ENCODE data around the gene POU6F2.

POU6F2 gene

DNA sequence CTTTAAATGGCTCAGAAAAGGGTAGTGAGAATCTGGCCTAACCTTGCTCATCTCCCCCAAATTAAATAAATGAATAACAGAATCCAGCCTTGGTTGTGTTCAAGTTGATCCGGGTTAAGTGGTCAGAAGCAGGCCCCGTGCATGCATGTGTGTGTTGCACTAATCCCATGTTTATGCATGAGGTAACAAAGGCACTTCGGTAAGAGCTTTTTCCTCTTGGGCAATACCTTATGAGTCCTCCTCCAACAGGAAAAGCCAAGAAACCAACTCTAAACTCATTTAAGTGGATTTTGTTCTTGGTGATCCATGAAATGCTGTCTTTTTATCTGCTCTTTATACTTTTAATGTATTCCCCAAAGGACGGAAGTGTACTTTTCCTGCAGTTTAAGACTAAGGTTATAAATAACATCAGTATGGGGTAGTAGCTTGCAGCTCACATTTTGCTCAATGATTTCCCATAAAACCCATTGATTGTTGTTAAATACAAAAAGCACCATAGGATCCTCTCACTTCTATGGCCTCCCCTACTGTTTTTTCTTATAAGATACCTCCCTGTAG lies 483.6 kb downstream of the POU6F2 start:
- no peak for DNase-seq

DNA sequence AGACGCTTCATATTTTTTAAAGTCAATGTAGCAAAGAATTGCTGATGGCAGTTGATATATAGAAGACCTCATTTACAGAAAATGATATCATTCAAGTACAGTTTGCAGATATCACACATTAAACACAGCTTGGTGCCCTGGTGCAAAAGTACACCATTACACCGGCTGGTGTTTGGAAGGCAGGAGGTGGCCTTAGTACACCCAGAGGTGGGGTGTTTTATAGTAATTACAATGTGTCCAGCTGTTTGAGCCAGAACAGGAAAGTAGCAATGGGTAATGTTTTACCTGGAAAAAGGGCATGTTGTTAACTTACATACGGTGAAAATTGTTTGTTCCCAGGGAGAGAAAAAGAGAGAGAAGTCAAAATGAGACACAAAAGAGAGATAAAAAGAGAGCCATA lies 485.5 kb downstream of the POU6F2 start:
- DNase-seq = no peak

DNA sequence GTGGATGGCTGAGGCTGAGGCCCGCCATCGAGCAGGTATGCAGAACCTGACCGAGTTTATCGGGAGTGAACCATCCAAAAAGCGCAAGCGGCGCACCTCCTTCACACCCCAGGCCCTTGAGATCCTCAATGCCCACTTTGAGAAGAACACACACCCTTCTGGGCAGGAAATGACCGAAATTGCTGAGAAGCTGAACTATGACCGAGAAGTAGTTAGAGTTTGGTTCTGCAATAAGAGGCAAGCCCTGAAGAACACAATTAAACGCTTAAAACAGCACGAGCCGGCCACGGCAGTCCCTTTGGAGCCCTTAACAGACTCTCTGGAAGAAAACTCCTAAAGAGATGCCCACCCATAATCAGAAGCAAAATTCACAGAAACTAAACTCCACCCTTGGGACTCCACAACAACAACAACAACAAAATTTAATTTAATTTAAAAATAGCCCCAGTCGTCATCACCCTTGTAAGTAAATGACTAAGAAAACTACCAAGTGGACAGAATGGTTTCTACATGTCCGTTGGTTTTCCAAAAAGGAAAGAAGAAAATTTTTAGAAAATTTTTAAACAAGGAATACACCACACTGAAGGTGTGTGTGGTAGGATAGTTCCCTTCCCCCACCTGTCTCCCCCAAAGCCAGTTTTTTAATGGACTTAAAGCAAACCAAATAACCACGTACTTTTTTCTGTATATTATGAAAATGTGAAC lies 486.8 kb downstream of the POU6F2 start:
- DNase-seq = no peak

GRCh38 chr7:39465055-39465929 lies 487.6 kb downstream of the POU6F2 start:
- DNase-seq = peak; percentile 82

GRCh38 chr7:39468261-39468660 lies 490.6 kb downstream of the POU6F2 start:
- DNase-seq = no peak

DNA sequence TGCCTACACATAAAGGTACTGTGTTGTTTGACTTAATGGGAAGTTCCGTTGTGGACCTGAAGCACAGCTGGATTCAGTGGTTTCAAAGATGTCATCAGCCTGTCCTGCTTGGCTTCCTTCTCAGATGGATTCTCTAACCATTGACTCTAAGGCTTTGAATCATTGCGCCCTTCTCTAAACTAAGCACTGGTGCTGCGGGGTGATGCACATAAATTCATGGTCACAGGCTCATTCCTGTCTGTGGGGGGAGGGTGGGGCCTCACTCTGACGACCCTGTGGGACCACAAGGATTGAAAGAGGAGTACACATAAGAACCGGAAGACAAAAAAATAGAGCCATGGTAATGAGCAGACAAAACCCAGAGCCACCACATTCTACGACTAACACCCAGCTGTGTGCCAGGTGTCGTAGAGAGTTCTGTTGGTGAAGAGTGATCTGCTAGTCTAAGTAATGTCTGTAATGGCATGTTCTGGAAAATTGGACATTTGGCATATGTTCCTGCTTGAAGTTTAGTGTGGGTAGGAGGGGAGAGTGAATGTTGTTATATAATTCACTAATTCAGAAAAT lies 491.2 kb downstream of the POU6F2 start:
- DNase-seq = no peak

DNA sequence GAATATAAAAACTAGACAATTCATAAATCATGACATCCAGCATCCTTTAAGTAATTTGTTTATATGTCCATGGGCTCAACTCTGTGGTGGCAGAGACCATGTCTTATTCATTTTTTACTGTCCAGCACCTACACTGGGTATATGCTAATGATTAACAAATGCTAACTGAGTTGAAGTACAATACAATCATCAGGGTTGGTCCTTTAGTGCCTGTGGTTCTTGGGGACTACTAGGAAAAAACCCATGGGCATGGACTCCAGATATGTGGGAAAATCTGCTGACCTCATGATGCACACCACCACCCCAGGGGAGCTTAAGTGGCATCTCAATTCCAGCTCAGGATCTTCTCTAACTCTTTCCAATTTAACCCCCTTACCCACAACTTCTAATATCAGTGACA lies 503.2 kb downstream of the POU6F2 start:
- no peak for DNase-seq

DNA sequence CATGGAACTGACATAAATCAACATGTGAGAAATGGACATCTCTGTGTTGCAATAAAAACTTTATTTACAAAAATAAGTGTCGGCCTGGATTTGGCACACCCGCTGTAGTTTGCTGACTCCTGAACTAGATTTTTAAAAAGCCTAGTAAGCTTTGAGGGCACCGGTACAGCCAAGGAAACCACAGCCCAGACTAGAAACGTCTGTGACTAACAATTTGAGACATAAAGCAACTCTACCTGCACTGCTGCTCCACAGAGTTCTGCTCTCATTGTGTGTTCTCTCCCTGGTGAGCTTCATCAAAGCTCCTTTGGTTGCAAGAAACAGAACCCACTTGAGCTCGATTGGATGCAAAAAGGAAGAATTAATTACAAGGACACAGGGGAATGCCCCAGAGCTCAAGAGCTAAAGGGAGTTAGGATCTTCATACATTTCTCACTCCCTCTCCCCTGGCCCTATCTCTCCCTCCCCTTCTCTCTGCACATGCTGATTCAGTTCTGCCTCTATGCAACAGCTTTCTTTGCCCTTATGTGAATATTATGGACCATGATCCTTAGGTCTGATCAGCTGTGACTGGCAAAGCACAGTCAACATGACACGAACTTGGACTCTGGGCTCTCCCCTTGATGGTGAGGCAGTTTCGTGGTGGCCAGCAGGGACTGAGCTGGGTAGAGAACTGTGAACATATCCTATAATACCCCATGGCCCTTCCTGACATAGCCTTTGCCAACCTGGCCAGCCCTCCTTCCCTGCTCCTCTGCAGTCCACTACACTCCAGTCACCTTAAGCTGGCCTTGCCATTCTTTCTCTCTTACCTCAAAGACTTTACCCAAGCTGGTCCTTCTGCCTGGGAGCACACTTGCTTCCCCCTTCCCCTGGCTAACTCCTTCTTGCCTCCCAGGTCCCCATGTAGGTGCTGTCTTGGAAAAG lies 511.0 kb downstream of the POU6F2 start:
- DNase-seq = no peak

DNA sequence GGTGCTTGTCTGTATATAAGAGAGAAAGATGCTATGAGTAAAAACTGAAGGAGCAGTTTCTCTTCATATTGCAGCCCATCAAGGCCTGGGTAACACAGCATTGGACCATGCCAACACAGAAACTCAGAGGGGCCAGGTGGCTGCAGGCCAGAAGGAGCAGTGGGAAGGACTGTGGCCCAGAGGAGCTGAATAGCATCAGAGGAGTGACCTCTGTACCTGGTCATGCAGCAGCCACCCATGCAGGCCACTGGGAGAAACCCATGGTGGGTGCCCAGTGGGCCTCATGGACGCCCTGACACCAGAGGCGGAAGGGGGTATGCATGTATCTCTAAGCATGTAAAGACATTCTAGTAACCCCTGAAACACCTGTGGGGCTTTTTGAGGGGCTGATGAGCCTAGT lies 512.6 kb downstream of the POU6F2 start:
- no peak for DNase-seq

- peak; percentile 61 for DNase-seq
Measured at GRCh38 chr7:39493934-39494333, 516.2 kb downstream of the POU6F2 start.

DNA sequence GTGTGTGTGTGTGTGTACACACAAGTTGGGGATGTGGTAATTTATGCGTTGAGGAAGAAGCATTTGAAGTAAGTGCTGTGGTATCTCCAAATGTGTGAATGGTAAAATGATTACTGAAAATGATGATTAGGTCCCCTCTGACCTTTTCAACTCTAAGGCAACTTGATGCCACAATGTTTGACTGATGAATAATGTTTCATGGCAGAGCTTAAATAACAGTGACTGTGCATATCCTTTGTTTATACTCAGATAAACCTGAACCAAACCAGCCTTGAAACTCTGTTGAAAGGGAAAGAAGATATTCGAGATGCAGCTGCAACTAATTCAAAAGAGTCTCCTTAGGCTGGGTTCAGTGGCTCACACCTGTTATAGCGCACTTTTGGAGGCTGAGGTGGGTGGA lies 523.6 kb downstream of the POU6F2 start:
- no peak for DNase-seq

DNA sequence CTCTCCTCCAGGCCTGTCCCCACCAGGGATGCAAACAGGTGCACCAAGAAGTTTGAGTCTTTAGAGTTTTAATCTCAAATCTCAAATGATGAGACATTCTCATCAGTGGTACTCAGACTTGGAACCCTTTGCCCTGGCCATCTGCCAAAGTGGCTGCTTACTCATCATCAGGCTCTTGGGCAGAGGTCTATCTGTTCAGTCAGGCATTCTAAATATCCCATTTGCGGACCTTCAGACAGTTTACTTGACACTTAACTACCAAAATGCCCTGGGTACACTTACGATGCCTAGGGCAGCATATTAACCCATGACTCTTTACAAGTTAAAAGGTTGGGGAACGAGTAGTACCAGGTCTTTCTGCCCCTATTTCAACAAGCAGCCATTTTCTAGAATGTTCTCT lies 527.3 kb downstream of the POU6F2 start:
- DNase-seq = peak; percentile 79

- DNase-seq = peak; percentile 9
Measured at GRCh38 chr7:39507866-39508551, 530.3 kb downstream of the POU6F2 start.

DNA sequence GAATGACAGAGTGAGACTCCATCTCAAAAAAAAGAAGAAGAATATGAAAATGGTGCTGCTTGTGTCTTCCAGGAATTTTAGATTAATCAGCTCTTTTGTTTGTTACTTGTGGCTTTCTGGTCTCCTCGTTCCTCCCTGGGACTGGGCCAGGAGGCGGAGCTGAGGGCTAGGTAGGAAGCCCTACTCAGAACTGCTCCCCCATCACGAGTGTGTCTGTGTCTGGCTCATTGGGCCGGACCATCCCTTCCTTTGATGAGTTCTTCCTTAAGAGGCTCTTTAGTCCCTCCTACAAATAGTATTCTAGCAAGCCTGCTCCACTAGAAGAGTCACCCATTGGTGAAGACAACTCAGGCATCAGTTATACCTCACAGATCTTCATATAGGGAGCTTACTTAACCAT lies 531.7 kb downstream of the POU6F2 start:
- DNase-seq = no peak

GRCh38 chr7:39509912-39510311 lies 532.2 kb downstream of the POU6F2 start:
- no peak for DNase-seq

DNA sequence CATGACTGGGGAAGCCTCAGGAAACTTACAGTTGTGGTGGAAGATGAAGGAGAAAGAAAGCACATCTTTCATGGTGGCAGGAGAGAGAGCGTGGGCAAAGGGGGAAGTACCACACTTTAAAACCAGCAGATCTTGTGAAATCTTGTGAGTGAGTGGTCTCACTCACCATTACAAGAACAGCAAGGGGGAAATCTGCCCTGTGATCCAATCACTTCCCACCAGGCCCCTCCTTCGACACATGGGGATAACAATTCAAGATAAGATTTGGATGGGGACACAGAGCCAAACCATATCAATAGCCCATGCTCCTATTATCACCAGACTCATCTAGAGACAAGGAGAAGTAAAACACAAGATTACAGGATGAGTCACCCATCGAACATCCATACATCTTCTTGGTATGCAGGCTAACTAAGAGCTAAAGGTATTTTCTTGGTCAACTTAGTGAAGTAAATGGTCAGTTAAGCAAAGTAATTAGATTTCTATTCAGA lies 533.2 kb downstream of the POU6F2 start:
- peak; percentile 36 for DNase-seq

GRCh38 chr7:39515534-39516228 lies 538.0 kb downstream of the POU6F2 start:
- DNase-seq = no peak

GRCh38 chr7:39516498-39516897 lies 538.8 kb downstream of the POU6F2 start:
- DNase-seq = no peak

GRCh38 chr7:39517240-39517639 lies 539.5 kb downstream of the POU6F2 start:
- DNase-seq = no peak

Measured in fibroblast of skin of scalp (primary cell).